Right lobe of liver (tissue), 6 donors: ENCODE measurements around the gene GALNS. TPM values are rescaled to one million over a fixed set of nuclear protein-coding genes. Genes with fewer than 3 reads are reported as not detected.

Experiments
- ATAC-seq, 4 donors: fragments of 200-7000 bp; cut with Tn5 transposase; one replicate each; pipeline ENCODE4 v1.9.1; 2020; ENCODE audit warnings: mild to moderate bottlenecking in 4 of 4, moderate library complexity in 4 of 4
- DNase-seq, 3 donors: peaks; one replicate each; pipeline ENCODE4 v3.0.0-alpha.2; 2020
- H3K27ac ChIP-seq, 3 donors: fragments of 200-600 bp; one replicate each; pipeline ENCODE4 v1.8.0; 2022
- H3K27me3 ChIP-seq, 2 donors: fragments of 200-600 bp; one replicate each; pipeline ENCODE4 v1.8.0; 2022
- H3K36me3 ChIP-seq, 4 donors: fragments of 200-600 bp; sonication (generic) in 1 of 4; one replicate each; pipeline versions ENCODE4 v1.5.1 to v1.8.0; 2017 to 2022; ENCODE audit warnings: control low read depth in 1 of 4
- H3K4me1 ChIP-seq, 4 donors: fragments of 200-600 bp; sonication (generic) in 1 of 4; one replicate each; pipeline versions ENCODE4 v1.5.1 to v1.8.0; 2017 to 2022; ENCODE audit warnings: control low read depth in 1 of 4
- H3K4me3 ChIP-seq, 3 donors: fragments of 200-600 bp; one replicate each; pipeline ENCODE4 v1.8.0; 2022
- H3K9me3 ChIP-seq, 4 donors: fragments of 200-600 bp; sonication (generic) in 1 of 4; one replicate each; pipeline versions ENCODE4 v1.5.1 to v1.8.0; 2017 to 2022; ENCODE audit warnings: control low read depth in 1 of 4
- POLR2A ChIP-seq: fragments of 450-650 bp; IDR thresholded peaks from one replicate; pipeline ENCODE4 v1.6.1; 2017; ENCODE audit warnings: antibody characterized with exemption, mild to moderate bottlenecking
- WGBS: methylation state at CpG from one replicate; pipeline ENCODE4 v1.1.6; 2018; ENCODE audit warnings: low coverage, low lambda C conversion rate; ENCODE audit not compliant: insufficient coverage; ENCODE audit errors: missing lambda C conversion rate; 5-methylcytosine and 5-hydroxymethylcytosine counted together
- intact Hi-C, 2 donors: fragments of 100-400 bp; cut with DNase I; formaldehyde crosslinking; loops; one replicate each; pipeline versions ENCODE4 v1.11.2 to v1.14.1; 2022
- total RNA-seq, 6 experiments: library from RNA; depleted of rRNA in 2 of 6; stranded (reverse); fragments of >200 nt in 2 of 6; fragmentation: NEBNext Ultra II Directional in 3 of 6; extraction: Animal tissue kit (Norgen Biotek cat#: 25700) in 3 of 6; gene quantifications; one replicate each; pipeline versions ENCODE4 v1.1.0 to v1.2.4, GENCODE V29; 2016 to 2023
- TF ChIP-seq, protein P1 (sequence below), 4 donors: fragments of 200-600 bp in 3 of 4; fragments of 450-650 bp in 1 of 4; IDR thresholded peaks; one replicate each; pipeline versions ENCODE4 v1.5.1 to v1.8.0; 2016 to 2022; ENCODE audit warnings: antibody characterized with exemption in 4 of 4, mild to moderate bottlenecking in 2 of 4
- donor health status: DM: no; HTN: yes; CAD: no.
- donor health status: DM: no; HTN: no; CAD: no.
- donor health status: DM: no; HTN: no; CAD: no.
- donor health status: DM: no; HTN: yes; CAD: no.
- donor health status: DM: no; HTN: yes; CAD: no.

The GALNS gene
- total RNA-seq, 6 experiments from 2014 or later, result 9.2 to 20.6 (median 16.5) TPM

DNA sequence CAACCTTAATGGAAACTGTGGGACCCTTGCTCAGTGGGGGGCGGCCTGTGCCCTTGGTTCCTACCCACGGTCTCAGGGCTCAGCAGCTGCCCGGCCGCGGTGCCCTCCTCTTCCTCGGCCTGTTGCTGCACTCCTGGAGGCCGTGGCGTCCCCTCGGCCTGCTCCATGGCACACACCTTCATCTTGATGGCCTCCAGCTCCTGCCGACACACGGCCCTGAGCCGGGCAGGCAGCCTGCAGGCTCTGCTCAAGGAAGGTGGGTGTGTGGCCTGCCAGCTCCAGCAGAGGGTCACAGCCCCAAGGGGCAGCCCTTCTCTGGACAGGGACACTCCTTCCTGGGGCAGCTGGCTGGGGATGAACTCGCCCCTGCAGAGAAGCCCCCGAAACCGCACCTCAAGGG lies 9.0 kb upstream of the GALNS start:
- no peaks in the 10 kb centered on the region for H3K27me3 ChIP-seq
- TF ChIP-seq, protein P1, sequence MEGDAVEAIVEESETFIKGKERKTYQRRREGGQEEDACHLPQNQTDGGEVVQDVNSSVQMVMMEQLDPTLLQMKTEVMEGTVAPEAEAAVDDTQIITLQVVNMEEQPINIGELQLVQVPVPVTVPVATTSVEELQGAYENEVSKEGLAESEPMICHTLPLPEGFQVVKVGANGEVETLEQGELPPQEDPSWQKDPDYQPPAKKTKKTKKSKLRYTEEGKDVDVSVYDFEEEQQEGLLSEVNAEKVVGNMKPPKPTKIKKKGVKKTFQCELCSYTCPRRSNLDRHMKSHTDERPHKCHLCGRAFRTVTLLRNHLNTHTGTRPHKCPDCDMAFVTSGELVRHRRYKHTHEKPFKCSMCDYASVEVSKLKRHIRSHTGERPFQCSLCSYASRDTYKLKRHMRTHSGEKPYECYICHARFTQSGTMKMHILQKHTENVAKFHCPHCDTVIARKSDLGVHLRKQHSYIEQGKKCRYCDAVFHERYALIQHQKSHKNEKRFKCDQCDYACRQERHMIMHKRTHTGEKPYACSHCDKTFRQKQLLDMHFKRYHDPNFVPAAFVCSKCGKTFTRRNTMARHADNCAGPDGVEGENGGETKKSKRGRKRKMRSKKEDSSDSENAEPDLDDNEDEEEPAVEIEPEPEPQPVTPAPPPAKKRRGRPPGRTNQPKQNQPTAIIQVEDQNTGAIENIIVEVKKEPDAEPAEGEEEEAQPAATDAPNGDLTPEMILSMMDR (IDR thresholded peaks at IDR 0.05), result no peak
- TF ChIP-seq POLR2A, result no peak
- H3K4me3 ChIP-seq, result no peak overlapping the region
- DNase-seq, result no peak
- ATAC-seq, result no peak
- H3K27ac ChIP-seq, result no peak overlapping the region
- H3K4me1 ChIP-seq, result no peaks in the 10 kb centered on the region
- WGBS, result no CpG with 5 or more reads among the region's 15 CpGs
- intact Hi-C loops, result loop anchor here in 1 of 2 donors (10.0 kb wide), 1 partner anchor 51 kb away; the partner anchor contains the start of gene APRT
- peaks cover 0 to 9% (median under 1%) of the 10 kb centered on the region in 4 donors for H3K36me3 ChIP-seq
- H3K9me3 ChIP-seq, result no peaks in the 10 kb centered on the region

DNA sequence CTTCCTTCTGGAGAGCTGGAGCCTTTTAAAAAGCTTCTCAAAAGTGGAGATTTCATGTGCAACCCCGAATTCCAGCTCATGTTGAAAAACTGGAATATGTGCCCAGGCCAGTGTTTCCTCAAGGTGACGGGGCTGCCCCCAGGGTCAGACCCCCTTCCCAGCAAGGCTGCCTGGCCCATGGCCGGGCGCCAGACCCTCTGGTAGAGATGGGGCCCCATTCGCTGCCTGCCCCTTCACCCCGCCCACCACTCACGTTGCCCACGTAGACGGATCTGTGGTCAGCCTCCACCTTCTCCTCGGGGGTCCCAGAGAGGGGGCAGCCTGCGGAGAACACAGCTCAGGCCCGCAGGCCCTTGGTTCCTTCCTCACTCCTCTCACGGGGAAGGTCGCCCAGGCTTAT lies 8.6 kb upstream of the GALNS start:
- Histone ChIP-seq H3K27ac (no peak overlapping the region), H3K4me1 (no peaks in the 10 kb centered on the region), H3K4me3 (no peak overlapping the region), H3K36me3 (peaks cover 0 to 13% (median 3%) of the 10 kb centered on the region in 4 donors), H3K27me3 (no peaks in the 10 kb centered on the region), H3K9me3 (no peaks in the 10 kb centered on the region)
- intact Hi-C loops, result loop anchor here in 1 of 2 donors (10.0 kb wide), 1 partner anchor 51 kb away; the partner anchor contains the start of gene APRT
- WGBS, result 49% methylated on average over 4 of the region's 14 CpGs
- no peak for ATAC-seq
- no peak for DNase-seq
- TF ChIP-seq, protein P1 (IDR thresholded peaks at IDR 0.05), result no peak
- no peak for TF ChIP-seq POLR2A

DNA sequence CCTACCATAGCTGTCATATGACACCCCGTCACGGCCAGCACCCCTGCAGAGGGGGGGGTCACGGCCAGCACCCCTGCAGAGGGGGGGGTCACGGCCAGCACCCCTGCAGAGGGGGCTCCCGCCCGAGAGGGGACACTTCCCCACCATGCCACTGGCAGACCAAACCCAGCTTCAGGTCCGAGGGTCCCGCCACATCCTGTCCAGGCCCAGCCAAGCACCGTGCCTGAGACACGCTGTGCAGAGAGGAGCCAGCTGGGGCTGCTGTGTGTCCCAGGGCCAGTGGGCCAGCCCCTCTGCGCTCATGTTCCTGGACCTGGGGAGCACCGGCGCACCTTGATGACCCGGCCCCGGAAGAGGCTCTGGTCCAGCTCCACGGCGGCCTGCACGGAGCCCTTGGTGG lies 7.8 kb upstream of the GALNS start:
- ATAC-seq (no peak), DNase-seq (no peak)
- no peaks in the 10 kb centered on the region for H3K4me1 ChIP-seq
- intact Hi-C loops, result loop anchor here in 1 of 2 donors (10.0 kb wide), 1 partner anchor 50 kb away; the partner anchor contains the start of gene APRT
- no peaks in the 10 kb centered on the region for H3K9me3 ChIP-seq
- peaks cover 0 to 21% (median 5%) of the 10 kb centered on the region in 4 donors for H3K36me3 ChIP-seq
- no CpG with 5 or more reads among the region's 18 CpGs for WGBS
- no peak overlapping the region for H3K27ac ChIP-seq
- no peak overlapping the region for H3K4me3 ChIP-seq
- H3K27me3 ChIP-seq, result no peaks in the 10 kb centered on the region
- TF ChIP-seq, protein P1 (IDR thresholded peaks at IDR 0.05), result no peak
- no peak for TF ChIP-seq POLR2A

DNA sequence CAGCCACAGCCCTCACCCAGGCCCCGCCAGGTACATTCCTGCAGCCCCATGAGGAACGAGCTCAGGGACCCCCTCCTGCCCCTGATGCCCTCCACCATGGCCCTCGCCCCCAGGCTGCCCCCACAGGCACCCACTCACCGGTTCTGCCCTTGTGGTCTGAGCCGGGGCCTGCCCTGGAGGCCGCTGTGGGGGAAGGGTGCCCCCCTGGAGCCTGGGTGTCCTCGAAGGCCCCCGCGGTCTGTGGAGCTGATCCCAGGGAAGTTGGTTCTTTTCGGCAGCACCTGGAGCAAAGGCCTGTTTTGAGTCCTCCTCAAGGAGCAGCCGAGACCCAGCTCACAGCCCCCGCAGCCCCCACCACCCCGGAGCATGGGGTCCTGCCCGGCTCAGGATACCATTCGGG lies 7.4 kb upstream of the GALNS start:
- intact Hi-C loops, result loop anchor here in 1 of 2 donors (10.0 kb wide), 1 partner anchor 49 kb away; the partner anchor contains the start of gene APRT
- no peaks in the 10 kb centered on the region for H3K4me1 ChIP-seq
- ATAC-seq, result no peak
- DNase-seq, result no peak
- no peaks in the 10 kb centered on the region for H3K27me3 ChIP-seq
- 88% methylated on average over 7 of the region's 15 CpGs for whole genome bisulfite sequencing
- H3K36me3 ChIP-seq, result peaks cover 0 to 23% (median 5%) of the 10 kb centered on the region in 4 donors
- TF ChIP-seq, protein P1 (IDR thresholded peaks at IDR 0.05), result no peak
- no peak for TF ChIP-seq POLR2A
- H3K9me3 ChIP-seq, result no peaks in the 10 kb centered on the region
- no peak overlapping the region for H3K27ac ChIP-seq
- no peak overlapping the region for H3K4me3 ChIP-seq
